Measurements from ENCODE around the gene TMEM163.

GRCh38 chr2:134706587-134707329 lies 12.0 kb downstream of the TMEM163 start:
- TF ChIP-seq CTCF (IDR thresholded peaks at IDR 0.05; ENCODE audit: low read depth, low read length, poor library complexity, severe bottlenecking) (no peak), EZH2phosphoT487 (IDR thresholded peaks at IDR 0.05; ENCODE audit: borderline replicate concordance, low read length) (no peak)

Data from DOHH2 (cell line).